T-helper 2 cell treated with Interferon-gamma antibody and Interleukin-4, amounts not matched to agents 100 ng/mL and 5 ng/mL, for 36 hours (primary cell): Measurements from ENCODE around the gene ZNF302. TPM values are rescaled to one million over a fixed set of nuclear protein-coding genes. Genes with fewer than 3 reads are reported as not detected.

Experiments used
- intact Hi-C: fragments of 100-400 bp; cut with micrococcal nuclease; formaldehyde crosslinking; loops from one replicate; pipeline ENCODE4 v1.15.1; 2023
- total RNA-seq: library from RNA; stranded (reverse); gene quantifications from 2 replicates; pipeline ENCODE4 v1.2.3, GENCODE V29; 2022

Gene ZNF302
- total RNA-seq, 1 donor from 2014 or later, result 18.0 TPM

DNA sequence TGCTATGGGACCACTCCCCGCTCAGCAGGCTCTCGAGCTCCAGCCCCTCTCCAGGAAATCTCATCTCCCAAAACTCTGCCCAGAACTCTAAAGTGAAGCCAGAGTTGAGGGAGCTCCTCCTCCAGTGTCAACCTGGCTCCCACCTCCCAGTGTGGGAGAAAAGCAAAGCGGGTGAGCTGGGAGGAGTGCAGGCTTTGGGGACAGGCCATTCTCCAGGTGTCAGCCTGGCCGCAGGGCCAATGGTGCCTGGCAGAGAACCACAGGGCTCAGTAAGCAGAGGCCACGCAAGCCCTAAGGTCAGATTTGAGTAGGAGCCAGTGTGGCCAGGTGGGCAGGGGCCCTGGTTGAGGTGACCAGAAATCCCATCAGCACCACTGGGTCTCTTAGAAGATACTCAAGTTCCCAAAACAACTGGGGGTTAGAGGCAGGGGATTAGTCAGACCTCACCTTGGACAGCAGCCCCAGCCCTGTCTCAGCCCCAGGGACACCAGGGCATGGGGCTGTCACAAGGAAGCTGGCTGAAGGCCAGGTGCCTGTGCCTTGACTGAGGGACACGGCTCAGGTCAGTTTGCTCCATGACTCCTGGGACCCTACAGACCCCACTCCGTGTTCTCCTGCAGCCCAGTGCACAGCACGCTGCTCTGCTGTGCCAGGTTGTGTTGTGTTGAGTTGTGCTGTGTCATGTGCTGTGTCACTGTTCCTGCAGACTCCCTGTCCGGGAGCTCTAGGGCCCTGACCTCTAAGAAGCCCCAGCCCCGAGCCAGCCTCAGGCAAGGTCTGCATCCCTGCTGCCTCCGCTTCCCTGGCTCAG lies 53.7 kb downstream of the ZNF302 start:
- intact Hi-C loops, result no loop called here

DNA sequence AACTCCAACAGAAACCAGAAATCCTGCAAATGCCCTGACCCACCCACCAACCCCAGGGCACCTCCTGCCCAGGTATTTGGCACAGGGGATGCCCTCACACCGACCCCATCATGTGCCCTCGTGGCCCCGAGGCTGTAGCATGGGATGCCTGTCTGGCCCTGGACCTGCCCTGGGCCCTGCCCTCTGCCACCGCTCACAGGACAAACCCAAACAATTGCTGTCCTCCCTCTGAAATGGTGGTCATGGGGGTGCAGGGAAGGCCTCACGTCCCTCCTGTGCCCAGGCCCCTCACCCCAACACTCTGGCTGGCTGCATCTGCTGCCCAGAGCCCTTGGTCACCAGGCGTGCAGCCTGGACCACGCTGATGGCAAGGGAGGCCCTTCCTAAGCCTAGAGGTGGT lies 54.5 kb downstream of the ZNF302 start:
- intact Hi-C loops, result no loop called here

DNA sequence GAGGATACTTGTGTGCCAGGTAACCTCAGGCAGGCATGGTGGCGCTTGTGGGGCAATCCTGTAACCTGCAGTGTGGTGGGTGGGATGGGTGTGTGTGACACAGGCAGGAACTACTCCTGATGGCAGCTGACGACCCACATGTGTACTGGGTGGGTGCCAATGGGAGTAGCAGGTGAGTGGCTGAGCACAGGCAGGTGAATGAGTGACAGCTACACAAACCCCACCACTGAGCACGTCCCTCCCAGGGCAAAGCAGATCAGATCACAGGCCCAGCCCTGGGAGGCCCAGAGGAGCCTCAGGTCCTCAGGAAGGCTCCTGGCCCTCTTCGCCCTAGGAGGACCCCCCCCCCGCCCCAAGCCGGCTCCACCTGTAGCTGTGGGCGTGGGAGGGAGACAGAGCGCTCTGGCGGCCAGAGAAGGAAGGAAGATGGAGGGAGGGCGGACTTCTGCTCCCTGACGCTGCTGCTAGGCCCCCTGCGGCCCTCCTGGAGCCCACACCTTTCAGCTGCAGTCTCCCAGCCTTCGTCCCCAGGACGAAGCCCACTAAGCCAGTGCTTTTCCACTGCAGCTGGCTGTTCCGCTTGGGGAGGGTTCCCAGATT lies 55.2 kb downstream of the ZNF302 start:
- intact Hi-C loops, result loop anchor here (1.0 kb wide), 2 partner anchors 41 to 55 kb away; partner anchors contain the start of genes SCGB2B2, ZNF302 and ZNF599

DNA sequence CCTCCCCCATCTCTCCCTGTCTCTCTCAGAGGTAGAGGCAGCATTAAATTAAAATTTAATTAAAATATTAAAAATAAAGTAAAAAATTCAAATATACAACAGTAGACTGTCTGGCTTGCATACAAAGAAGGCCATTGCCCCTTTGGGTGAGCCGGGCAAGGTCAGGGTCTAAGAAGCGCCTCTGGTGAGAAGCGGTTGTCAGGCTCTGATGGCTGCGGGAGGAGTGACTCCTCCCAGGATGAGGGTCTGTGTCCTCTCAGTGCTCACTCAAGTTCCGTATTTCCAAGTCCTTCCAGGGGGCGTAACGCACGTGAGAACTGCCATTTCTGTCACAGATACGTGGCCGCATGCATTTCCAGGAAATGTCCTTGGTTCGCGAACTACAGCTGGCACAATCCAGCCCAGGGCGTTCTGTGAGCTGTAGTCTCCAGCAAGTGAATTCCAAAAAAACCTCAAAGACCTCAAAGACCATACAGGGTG lies 55.8 kb downstream of the ZNF302 start:
- intact Hi-C loops, result loop anchor here (1.0 kb wide), 2 partner anchors 40 to 56 kb away; partner anchors contain the start of genes SCGB2B2, ZNF302 and ZNF599

DNA sequence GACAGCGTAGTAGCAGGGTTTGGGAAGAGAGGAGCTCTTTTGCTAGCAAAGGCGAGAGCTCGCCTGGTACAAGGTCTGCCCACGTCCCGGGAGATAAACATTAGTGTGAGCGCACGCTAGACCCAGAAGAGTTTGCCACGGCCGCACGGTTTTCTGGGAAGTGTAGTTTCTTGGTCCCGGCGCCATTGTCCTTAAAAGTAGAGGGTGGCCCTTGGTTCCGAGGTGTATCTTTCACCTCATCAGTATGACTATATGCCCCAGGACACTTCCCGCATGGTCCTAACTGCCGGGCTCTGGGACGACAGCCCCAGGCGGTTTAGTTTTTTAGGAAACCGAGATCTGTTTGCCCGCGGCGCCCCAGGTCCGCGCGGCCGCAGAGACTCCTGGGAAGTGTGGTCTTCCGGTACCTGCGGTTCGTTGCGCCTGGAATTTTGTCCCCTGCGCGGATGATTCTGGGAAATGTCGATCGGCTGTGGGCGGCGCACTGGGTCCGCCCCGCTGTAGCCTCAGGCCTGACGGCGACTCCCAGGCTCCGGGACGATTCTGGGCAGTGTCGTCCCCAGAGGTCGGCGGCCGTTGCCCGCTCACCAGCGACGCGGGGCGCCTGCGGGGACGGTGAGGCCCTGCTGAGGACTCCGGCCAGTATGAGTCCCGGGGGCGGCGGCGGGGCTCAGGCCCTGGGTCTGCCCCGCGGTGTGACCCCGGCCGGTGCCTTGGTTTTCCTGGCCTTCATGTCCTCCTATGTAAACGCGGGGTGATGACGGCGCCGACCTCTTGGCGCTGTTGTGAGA lies 56.5 kb downstream of the ZNF302 start, which contains the start of gene ZNF181:
Gene ZNF181, plus strand, starts transcription at position 498 of the 791 bp plus-strand sequence. CDS start 795 bp downstream, outside the sequence.
- intact Hi-C loops, result loop anchor here (1.0 kb wide), 2 partner anchors 39 to 57 kb away; partner anchors contain the start of genes SCGB2B2, ZNF302 and ZNF599

DNA sequence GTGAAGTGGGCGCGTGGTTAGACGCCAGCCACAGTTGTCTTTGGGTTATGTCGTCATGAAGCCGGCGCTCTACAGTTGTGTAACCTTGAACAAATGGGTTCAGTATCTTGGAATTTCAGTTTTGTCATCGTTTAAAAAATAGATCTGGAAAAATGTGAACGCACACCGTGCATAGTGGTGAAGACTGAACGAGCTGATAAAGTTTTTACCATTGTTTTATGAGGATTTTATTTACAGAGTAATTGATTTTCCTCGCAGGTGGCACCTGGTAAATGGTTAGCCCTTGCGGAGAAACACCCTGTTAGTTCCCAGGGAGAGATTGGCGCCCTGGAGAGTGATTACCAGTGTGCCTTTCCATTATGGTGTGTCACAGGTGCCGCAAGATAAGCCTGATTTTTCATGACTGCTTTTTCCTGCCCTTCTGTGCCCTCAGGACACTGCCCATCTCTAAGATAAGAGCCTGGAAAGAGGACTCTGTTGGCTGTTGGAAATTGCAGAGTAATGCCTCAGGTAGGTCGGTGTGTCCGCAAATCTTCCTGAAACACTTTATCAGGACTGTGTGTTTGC lies 57.1 kb downstream of the ZNF302 start:
- intact Hi-C loops, result no loop called here

Other genes with a start within 250 kb of the ZNF302 start
- gene UBA2, start 249.3 kb upstream of the ZNF302 start, total RNA-seq, result 127 and 131 TPM in 2 replicates
- 0.64 and 0.91 TPM in 2 replicates for gene WTIP, start 195.9 kb upstream of the ZNF302 start, total RNA-seq
- gene SCGB2B2, start 519 bp upstream of the ZNF302 start, total RNA-seq, result 0.25 and 0.77 TPM in 2 replicates
- 5.7 and 5.9 TPM in 2 replicates for gene ZNF181, start 56.6 kb downstream of the ZNF302 start, total RNA-seq
- gene ZNF599, start 95.5 kb downstream of the ZNF302 start, total RNA-seq, result 3.5 TPM in 2 replicates
- 2.2 and 2.8 TPM in 2 replicates for gene ZNF30, start 249.2 kb downstream of the ZNF302 start, total RNA-seq